ENCODE measurements around the gene CLDN12. TPM values are rescaled to one million over a fixed set of nuclear protein-coding genes. Genes with fewer than 3 reads are reported as not detected.

CLDN12 gene
- total RNA-seq, 1 experiment from 2014 or later = 38.4 TPM

DNA sequence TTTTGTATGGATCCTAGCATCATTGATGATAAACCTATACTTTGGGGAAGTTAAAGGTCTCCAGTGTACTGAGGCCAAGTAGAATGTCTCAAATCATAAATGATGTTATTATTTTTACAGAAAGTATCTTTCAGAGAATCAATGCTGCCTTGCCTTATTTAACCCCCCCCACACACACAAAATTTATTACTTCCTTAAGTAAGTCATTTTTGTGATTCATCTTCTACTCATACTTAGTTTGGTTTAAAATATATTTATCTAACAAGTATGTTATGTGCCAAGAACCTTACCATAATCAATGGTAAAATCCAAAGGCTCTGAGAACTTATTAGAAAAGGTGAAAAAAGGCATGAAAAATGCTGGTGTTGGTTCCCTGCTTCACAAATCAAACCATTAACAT lies 18.8 kb upstream of the CLDN12 start:
- Histone ChIP-seq H3K4me3 (ENCODE audit: low read depth, low read length) (no peak overlapping the region), H3K9me3 (no peaks in the 10 kb centered on the region), H3K27me3 (replicated peaks; ENCODE audit: control insufficient read depth, insufficient read depth, low read length) (no peaks in the 10 kb centered on the region), H3K36me3 (ENCODE audit: control insufficient read depth, insufficient read depth, low read length) (no peaks in the 10 kb centered on the region; the same call in 1 of the 2 replicates), H3K4me1 (no peaks in the 10 kb centered on the region)
- no peaks in the 10 kb centered on the region for H3K4me1 Mint-ChIP-seq (ENCODE audit: low read depth, unreplicated experiment)
- intact Hi-C loops (cut with micrococcal nuclease; ENCODE audit: unreplicated experiment) = no loop called here
- no peak overlapping the region for H3K27ac Mint-ChIP-seq (ENCODE audit: unreplicated experiment)
- BruUV-seq (replicated peaks) = no TSS peak
- TF ChIP-seq, protein P1, sequence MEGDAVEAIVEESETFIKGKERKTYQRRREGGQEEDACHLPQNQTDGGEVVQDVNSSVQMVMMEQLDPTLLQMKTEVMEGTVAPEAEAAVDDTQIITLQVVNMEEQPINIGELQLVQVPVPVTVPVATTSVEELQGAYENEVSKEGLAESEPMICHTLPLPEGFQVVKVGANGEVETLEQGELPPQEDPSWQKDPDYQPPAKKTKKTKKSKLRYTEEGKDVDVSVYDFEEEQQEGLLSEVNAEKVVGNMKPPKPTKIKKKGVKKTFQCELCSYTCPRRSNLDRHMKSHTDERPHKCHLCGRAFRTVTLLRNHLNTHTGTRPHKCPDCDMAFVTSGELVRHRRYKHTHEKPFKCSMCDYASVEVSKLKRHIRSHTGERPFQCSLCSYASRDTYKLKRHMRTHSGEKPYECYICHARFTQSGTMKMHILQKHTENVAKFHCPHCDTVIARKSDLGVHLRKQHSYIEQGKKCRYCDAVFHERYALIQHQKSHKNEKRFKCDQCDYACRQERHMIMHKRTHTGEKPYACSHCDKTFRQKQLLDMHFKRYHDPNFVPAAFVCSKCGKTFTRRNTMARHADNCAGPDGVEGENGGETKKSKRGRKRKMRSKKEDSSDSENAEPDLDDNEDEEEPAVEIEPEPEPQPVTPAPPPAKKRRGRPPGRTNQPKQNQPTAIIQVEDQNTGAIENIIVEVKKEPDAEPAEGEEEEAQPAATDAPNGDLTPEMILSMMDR (IDR thresholded peaks at IDR 0.05; ENCODE audit: insufficient read depth in 1 of 2, low read depth in 1 of 2, low read length in 1 of 2, severe bottlenecking in 1 of 2, unreplicated experiment in 1 of 2) = no peak
- POLR2A ChIA-PET = no interaction called here
- H3K27me3 Mint-ChIP-seq (ENCODE audit: insufficient read depth, unreplicated experiment) = no peaks in the 10 kb centered on the region
- no peaks in the 10 kb centered on the region for H3K9me3 Mint-ChIP-seq (ENCODE audit: unreplicated experiment)
- CTCF ChIA-PET = no interaction called here
- DNase-seq = no peak
- peaks cover 36% of the 10 kb centered on the region for H3K36me3 Mint-ChIP-seq (ENCODE audit: insufficient read depth, unreplicated experiment)
- H3K4me3 Mint-ChIP-seq (ENCODE audit: unreplicated experiment) = no peak overlapping the region

DNA sequence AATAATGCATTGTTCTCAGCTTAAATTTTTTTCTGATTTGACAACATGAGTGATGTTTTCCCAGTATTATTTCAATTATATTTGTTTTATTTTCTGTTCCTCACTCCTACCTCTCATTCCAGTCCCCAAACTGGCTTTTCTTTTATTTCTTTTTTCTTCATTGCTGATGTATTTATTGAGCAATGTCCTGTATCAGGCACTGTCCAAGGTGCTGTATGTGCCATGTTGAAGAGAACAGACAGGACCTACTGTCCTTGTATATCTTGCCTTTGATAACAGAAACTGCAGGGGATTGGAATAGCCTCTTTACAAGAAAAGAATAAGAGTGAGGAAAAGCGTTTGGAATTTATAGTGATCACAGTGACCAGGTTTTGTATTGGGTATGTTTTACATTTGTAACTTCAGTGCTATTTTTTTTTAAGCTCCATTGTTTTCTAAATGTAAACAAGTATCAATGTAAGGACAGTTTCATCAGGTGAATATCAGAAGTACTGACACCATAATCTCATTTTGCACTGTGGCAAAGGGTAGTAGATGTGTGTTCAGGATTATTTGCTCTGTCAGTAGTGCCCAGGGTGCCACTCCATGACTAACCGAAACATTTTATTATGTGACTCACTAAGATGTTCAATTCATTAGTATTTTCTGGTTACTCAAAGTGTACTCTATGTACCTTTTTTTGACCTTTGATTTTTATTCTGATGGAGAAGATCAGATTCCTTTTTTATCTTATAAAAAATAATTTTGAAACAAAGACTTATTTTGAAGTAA lies 15.6 kb upstream of the CLDN12 start:
- BruUV-seq (replicated peaks) = no TSS peak
- H3K27me3 ChIP-seq (replicated peaks; ENCODE audit: control insufficient read depth, insufficient read depth, low read length) = no peaks in the 10 kb centered on the region
- Mint-ChIP-seq H3K27me3 (ENCODE audit: insufficient read depth, unreplicated experiment) (no peaks in the 10 kb centered on the region), H3K36me3 (ENCODE audit: insufficient read depth, unreplicated experiment) (peaks cover 10% of the 10 kb centered on the region), H3K9me3 (ENCODE audit: unreplicated experiment) (no peaks in the 10 kb centered on the region), H3K27ac (ENCODE audit: unreplicated experiment) (no peak overlapping the region), H3K4me3 (ENCODE audit: unreplicated experiment) (no peak overlapping the region), H3K4me1 (ENCODE audit: low read depth, unreplicated experiment) (no peaks in the 10 kb centered on the region)
- ChIA-PET CTCF (no interaction called here), POLR2A (no interaction called here)
- no peaks in the 10 kb centered on the region for H3K9me3 ChIP-seq
- intact Hi-C loops (cut with micrococcal nuclease; ENCODE audit: unreplicated experiment) = no loop called here
- H3K4me3 ChIP-seq (ENCODE audit: low read depth, low read length) = no peak overlapping the region
- TF ChIP-seq, protein P1 (IDR thresholded peaks at IDR 0.05; ENCODE audit: insufficient read depth in 1 of 2, low read depth in 1 of 2, low read length in 1 of 2, severe bottlenecking in 1 of 2, unreplicated experiment in 1 of 2) = no peak
- no peaks in the 10 kb centered on the region; the same call in 1 of the 2 replicates for H3K36me3 ChIP-seq (ENCODE audit: control insufficient read depth, insufficient read depth, low read length)
- H3K4me1 ChIP-seq = no peaks in the 10 kb centered on the region
- DNase-seq = no peak

DNA sequence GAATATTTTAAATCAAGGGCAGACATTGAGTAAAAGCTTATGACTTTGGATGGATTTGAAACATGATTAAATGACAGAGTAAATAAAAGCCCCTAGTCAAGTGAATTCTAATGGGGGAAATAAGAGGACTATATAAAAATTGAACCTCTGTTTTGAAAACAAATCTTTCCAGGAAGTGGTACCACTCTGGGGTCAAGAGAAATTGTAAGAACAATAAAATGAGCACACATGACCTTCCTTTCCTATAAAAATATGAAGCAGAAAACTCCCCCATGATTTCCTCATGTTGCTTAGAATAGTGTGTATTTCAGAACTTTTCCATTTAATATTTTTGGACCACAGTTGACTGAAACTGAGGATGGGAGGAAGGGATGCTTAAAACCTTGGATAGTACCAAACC lies 12.3 kb upstream of the CLDN12 start:
- CTCF ChIA-PET = no interaction called here
- intact Hi-C loops (cut with micrococcal nuclease; ENCODE audit: unreplicated experiment) = no loop called here
- H3K27ac Mint-ChIP-seq (ENCODE audit: unreplicated experiment) = no peak overlapping the region

More for the DNA sequence above, 12.3 kb upstream of the CLDN12 start:
- no TSS peak for BruUV-seq (replicated peaks)
- Mint-ChIP-seq H3K4me1 (ENCODE audit: low read depth, unreplicated experiment) (no peaks in the 10 kb centered on the region), H3K9me3 (ENCODE audit: unreplicated experiment) (peaks cover 7% of the 10 kb centered on the region), H3K4me3 (ENCODE audit: unreplicated experiment) (no peak overlapping the region), H3K27me3 (ENCODE audit: insufficient read depth, unreplicated experiment) (no peaks in the 10 kb centered on the region), H3K36me3 (ENCODE audit: insufficient read depth, unreplicated experiment) (no peaks in the 10 kb centered on the region)
- Histone ChIP-seq H3K4me3 (ENCODE audit: low read depth, low read length) (no peak overlapping the region), H3K9me3 (no peaks in the 10 kb centered on the region), H3K4me1 (no peaks in the 10 kb centered on the region), H3K36me3 (ENCODE audit: control insufficient read depth, insufficient read depth, low read length) (no peaks in the 10 kb centered on the region), H3K27me3 (replicated peaks; ENCODE audit: control insufficient read depth, insufficient read depth, low read length) (no peaks in the 10 kb centered on the region)
- no peak for DNase-seq
- TF ChIP-seq, protein P1 (IDR thresholded peaks at IDR 0.05; ENCODE audit: insufficient read depth in 1 of 2, low read depth in 1 of 2, low read length in 1 of 2, severe bottlenecking in 1 of 2, unreplicated experiment in 1 of 2) = no peak
- POLR2A ChIA-PET = no interaction called here

Measured in Caco-2 (cell line).